ENCODE measurements around the gene ASGR2.
A peak's percentile ranks its signal among the peaks of the same experiment; 100 is the strongest.
"Not testable (repeated sequence)": the region's sequence is repeated elsewhere in the genome, so short reads cannot be mapped to it uniquely, and the experiment has no call there.

ASGR2 gene

DNA sequence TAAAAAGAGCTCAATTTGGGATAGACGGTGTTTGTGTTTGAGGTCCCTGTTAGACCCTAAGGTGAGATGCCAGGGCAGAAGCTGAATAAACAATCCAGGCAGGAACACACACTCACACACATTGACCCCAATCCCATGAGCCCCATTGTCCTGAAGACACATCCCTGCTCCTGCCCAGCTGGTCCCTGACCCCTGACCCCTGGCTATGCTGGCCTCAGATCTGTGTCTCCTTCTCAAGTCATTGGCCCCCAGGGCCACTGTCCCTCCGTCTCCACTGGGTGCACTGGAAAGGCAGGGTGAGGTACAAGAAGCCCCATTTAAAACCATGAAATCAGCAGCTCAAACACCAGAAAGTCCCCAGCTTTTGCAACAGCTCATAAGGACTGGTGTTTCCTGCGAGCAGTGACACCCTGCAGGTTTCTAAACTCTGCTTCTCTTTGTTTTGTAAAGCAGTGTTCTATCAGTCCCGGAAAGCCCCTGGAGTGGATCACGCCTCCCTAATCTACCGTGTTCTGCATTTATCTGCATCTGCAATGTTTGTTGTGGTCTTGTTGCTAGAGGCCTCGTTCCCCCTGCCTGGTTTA is 18.0 kb upstream of the ASGR2 start:
- no peaks in the 10 kb centered on the region for H3K9me3 Mint-ChIP-seq
- H3K36me3 Mint-ChIP-seq (ENCODE audit: low read depth), result no peaks in the 10 kb centered on the region
- peaks cover 15% of the 10 kb centered on the region for H3K4me1 Mint-ChIP-seq (ENCODE audit: low read depth)
- peak overlapping the region; percentile 71 for H3K27ac Mint-ChIP-seq
- peak; percentile 59 for DNase-seq (ENCODE audit: low spot score)
- peaks cover 14% of the 10 kb centered on the region for H3K27me3 Mint-ChIP-seq (ENCODE audit: low read depth)
- peak overlapping the region; percentile 48 for H3K4me3 Mint-ChIP-seq

- Mint-ChIP-seq H3K4me1 (ENCODE audit: low read depth) (peaks cover 15% of the 10 kb centered on the region), H3K9me3 (no peaks in the 10 kb centered on the region), H3K27me3 (ENCODE audit: low read depth) (peaks cover 7% of the 10 kb centered on the region), H3K27ac (no peak overlapping the region), H3K36me3 (ENCODE audit: low read depth) (no peaks in the 10 kb centered on the region), H3K4me3 (no peak overlapping the region)
- no peak for DNase-seq (ENCODE audit: low spot score)
Measured at GRCh38 chr17:7131423-7131791, 16.8 kb upstream of the ASGR2 start.

- Mint-ChIP-seq H3K9me3 (no peaks in the 10 kb centered on the region), H3K4me1 (ENCODE audit: low read depth) (peaks cover 12% of the 10 kb centered on the region), H3K4me3 (no peak overlapping the region), H3K27me3 (ENCODE audit: low read depth) (peaks cover 5% of the 10 kb centered on the region), H3K36me3 (ENCODE audit: low read depth) (no peaks in the 10 kb centered on the region), H3K27ac (no peak overlapping the region)
- no peak for DNase-seq (ENCODE audit: low spot score)
Measured at GRCh38 chr17:7130621-7131422, 16.2 kb upstream of the ASGR2 start.

- no peak overlapping the region for H3K27ac Mint-ChIP-seq
- no peaks in the 10 kb centered on the region for H3K36me3 Mint-ChIP-seq (ENCODE audit: low read depth)
- H3K27me3 Mint-ChIP-seq (ENCODE audit: low read depth), result peaks cover 5% of the 10 kb centered on the region
- no peaks in the 10 kb centered on the region for H3K9me3 Mint-ChIP-seq
- no peak for DNase-seq (ENCODE audit: low spot score)
- H3K4me3 Mint-ChIP-seq, result no peak overlapping the region
- peaks cover 12% of the 10 kb centered on the region for H3K4me1 Mint-ChIP-seq (ENCODE audit: low read depth)
Measured at GRCh38 chr17:7129311-7129710, 14.7 kb upstream of the ASGR2 start.

- no peaks in the 10 kb centered on the region for H3K36me3 Mint-ChIP-seq (ENCODE audit: low read depth)
- H3K9me3 Mint-ChIP-seq, result no peaks in the 10 kb centered on the region
- DNase-seq (ENCODE audit: low spot score), result no peak
- H3K4me3 Mint-ChIP-seq, result no peak overlapping the region
- peaks cover 5% of the 10 kb centered on the region for H3K27me3 Mint-ChIP-seq (ENCODE audit: low read depth)
- peaks cover 6% of the 10 kb centered on the region for H3K4me1 Mint-ChIP-seq (ENCODE audit: low read depth)
- no peak overlapping the region for H3K27ac Mint-ChIP-seq
Measured at GRCh38 chr17:7128160-7128559, 13.5 kb upstream of the ASGR2 start.

DNA sequence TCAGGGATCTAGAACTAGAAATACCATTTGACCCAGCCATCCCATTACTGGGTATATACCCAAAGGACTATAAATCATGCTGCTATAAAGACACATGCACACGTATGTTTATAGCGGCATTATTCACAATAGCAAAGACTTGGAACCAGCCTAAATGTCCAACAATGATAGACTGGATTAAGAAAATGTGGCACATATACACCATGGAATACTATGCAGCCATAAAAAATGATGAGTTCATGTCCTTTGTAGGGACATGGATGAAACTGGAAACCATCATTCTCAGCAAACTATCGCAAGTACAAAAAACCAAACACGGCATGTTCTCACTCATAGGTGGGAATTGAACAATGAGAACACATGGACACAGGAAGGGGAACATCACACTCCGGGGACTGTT is 12.9 kb upstream of the ASGR2 start:
- not testable (repeated sequence) for H3K9me3 Mint-ChIP-seq; H3K36me3 Mint-ChIP-seq (ENCODE audit: low read depth); H3K27ac Mint-ChIP-seq; DNase-seq (ENCODE audit: low spot score); H3K4me1 Mint-ChIP-seq (ENCODE audit: low read depth); H3K4me3 Mint-ChIP-seq; H3K27me3 Mint-ChIP-seq (ENCODE audit: low read depth)

GRCh38 chr17:7126386-7126785 is 11.8 kb upstream of the ASGR2 start:
- not testable (repeated sequence) for DNase-seq (ENCODE audit: low spot score); H3K9me3 Mint-ChIP-seq; H3K27me3 Mint-ChIP-seq (ENCODE audit: low read depth); H3K4me3 Mint-ChIP-seq; H3K4me1 Mint-ChIP-seq (ENCODE audit: low read depth); H3K36me3 Mint-ChIP-seq (ENCODE audit: low read depth); H3K27ac Mint-ChIP-seq

GRCh38 chr17:7124923-7125322 is 10.3 kb upstream of the ASGR2 start:
- H3K4me1 Mint-ChIP-seq (ENCODE audit: low read depth), result no peaks in the 10 kb centered on the region
- H3K4me3 Mint-ChIP-seq, result no peak overlapping the region
- DNase-seq (ENCODE audit: low spot score), result no peak
- peaks cover 7% of the 10 kb centered on the region for H3K27me3 Mint-ChIP-seq (ENCODE audit: low read depth)
- H3K9me3 Mint-ChIP-seq, result no peaks in the 10 kb centered on the region
- H3K36me3 Mint-ChIP-seq (ENCODE audit: low read depth), result no peaks in the 10 kb centered on the region
- H3K27ac Mint-ChIP-seq, result no peak overlapping the region

GRCh38 chr17:7123844-7124243 is 9.2 kb upstream of the ASGR2 start:
- DNase-seq (ENCODE audit: low spot score), result no peak
- Mint-ChIP-seq H3K4me3 (no peak overlapping the region), H3K4me1 (ENCODE audit: low read depth) (no peaks in the 10 kb centered on the region), H3K27ac (no peak overlapping the region), H3K9me3 (no peaks in the 10 kb centered on the region), H3K27me3 (ENCODE audit: low read depth) (peaks cover 12% of the 10 kb centered on the region), H3K36me3 (ENCODE audit: low read depth) (no peaks in the 10 kb centered on the region)

DNA sequence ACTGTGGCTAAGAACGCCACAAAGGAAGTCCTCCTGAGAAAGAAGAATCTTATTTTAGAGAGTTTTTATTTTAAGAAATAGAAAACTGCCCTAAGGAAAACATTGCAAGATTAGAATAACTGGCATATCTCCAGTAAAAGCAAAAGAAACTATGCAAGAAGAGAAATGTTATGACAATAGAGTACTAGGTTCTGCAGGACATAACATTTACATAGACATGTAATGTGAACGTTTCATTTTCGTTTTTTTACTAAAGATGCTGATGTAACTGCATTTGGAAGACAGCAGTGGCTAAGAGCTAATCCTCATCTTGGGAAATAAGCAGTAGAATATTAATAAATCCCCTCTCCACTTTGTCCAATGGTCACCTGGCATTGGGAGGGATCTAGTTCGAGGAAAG is 7.8 kb upstream of the ASGR2 start:
- Mint-ChIP-seq H3K36me3 (ENCODE audit: low read depth) (no peaks in the 10 kb centered on the region), H3K27me3 (ENCODE audit: low read depth) (peaks cover 12% of the 10 kb centered on the region), H3K27ac (no peak overlapping the region), H3K4me1 (ENCODE audit: low read depth) (no peaks in the 10 kb centered on the region), H3K4me3 (no peak overlapping the region), H3K9me3 (no peaks in the 10 kb centered on the region)
- no peak for DNase-seq (ENCODE audit: low spot score)

DNA sequence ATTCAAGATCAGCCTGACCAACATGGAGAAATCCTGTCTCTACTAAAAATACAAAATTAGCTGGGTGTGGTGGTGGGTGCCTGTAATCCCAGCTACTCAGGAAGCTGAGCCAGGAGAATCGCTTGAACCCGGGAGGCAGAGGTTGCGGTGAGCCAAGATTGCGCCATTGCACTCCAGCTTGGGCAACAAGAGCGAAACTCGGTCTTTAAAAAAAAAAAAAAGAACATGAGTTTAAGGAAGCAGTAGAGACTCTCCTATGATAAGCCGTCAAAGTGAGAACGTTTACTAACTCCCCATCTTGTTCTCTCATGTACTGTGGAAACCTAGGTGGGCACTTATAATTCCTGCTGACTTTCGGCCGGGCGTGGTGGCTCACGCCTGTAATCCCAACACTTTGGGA is 6.0 kb upstream of the ASGR2 start:
- H3K4me1 Mint-ChIP-seq (ENCODE audit: low read depth); H3K36me3 Mint-ChIP-seq (ENCODE audit: low read depth); H3K27ac Mint-ChIP-seq; H3K9me3 Mint-ChIP-seq; H3K4me3 Mint-ChIP-seq; DNase-seq (ENCODE audit: low spot score): not testable (repeated sequence)
- peaks cover 14% of the 10 kb centered on the region for H3K27me3 Mint-ChIP-seq (ENCODE audit: low read depth)

DNA sequence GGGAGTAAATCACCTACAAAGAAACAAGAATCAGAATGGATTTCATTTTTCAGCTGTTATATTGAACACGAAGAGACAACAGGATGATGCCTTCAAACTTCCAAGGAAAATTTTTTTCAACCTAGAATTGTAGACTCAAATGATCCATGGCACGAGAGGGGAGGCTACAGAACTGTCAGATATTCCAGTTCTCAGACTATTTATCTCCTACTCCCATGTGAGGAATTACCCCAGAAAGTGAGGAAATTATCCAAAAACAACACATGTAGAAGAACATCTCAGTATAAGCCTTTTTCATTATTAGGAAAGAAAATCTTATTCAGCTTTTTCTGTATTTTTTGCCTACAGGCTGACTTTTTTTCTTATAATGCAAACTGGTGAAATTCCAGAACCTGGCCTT is 5.5 kb upstream of the ASGR2 start:
- no peak for DNase-seq (ENCODE audit: low spot score)
- Mint-ChIP-seq H3K27me3 (ENCODE audit: low read depth) (peaks cover 14% of the 10 kb centered on the region), H3K4me1 (ENCODE audit: low read depth) (no peaks in the 10 kb centered on the region), H3K36me3 (ENCODE audit: low read depth) (no peaks in the 10 kb centered on the region), H3K9me3 (no peaks in the 10 kb centered on the region), H3K4me3 (no peak overlapping the region), H3K27ac (no peak overlapping the region)

DNA sequence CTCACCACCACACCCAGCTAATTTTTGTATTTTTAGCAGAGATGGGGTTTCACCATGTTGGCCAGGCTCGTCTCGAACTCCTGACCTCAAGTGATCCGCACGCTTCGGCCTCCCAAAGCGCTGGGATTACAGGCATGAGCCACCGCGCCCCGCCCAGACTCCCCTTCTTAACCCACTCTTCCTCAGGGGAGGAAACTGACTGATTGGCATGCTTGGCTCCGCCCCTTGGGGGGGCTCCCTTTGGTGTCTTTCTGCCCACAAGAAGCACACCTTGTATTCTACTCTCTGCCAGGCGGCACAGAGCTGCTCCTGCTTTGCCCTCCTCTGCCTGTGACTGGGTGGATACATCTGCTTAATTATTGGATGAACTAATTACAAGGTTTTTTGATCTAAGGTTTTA is 4.7 kb upstream of the ASGR2 start:
- no peak overlapping the region for H3K27ac Mint-ChIP-seq
- H3K27me3 Mint-ChIP-seq (ENCODE audit: low read depth), result peaks cover 14% of the 10 kb centered on the region
- H3K4me3 Mint-ChIP-seq, result no peak overlapping the region
- DNase-seq (ENCODE audit: low spot score), result no peak
- no peaks in the 10 kb centered on the region for H3K36me3 Mint-ChIP-seq (ENCODE audit: low read depth)
- no peaks in the 10 kb centered on the region for H3K9me3 Mint-ChIP-seq
- H3K4me1 Mint-ChIP-seq (ENCODE audit: low read depth), result no peaks in the 10 kb centered on the region

GRCh38 chr17:7114875-7115614 is 423 bp upstream of the ASGR2 start:
- Mint-ChIP-seq H3K27ac (no peak overlapping the region), H3K9me3 (no peaks in the 10 kb centered on the region), H3K4me3 (no peak overlapping the region), H3K27me3 (ENCODE audit: low read depth) (peaks cover 10% of the 10 kb centered on the region), H3K4me1 (ENCODE audit: low read depth) (no peaks in the 10 kb centered on the region), H3K36me3 (ENCODE audit: low read depth) (no peaks in the 10 kb centered on the region)
- no peak for DNase-seq (ENCODE audit: low spot score)

Data from T-helper 2 cell treated with Interferon-gamma antibody and Interleukin-4, amounts not matched to agents 5 μg/mL and 100 μg/mL, for 36 hours (primary cell).